ENCODE measurements around the gene KISS1.
A peak's percentile ranks its signal among the peaks of the same experiment; 100 is the strongest.

The KISS1 gene

GRCh38 chr1:204204944-204205343 lies 8.7 kb upstream of the KISS1 start (continued):
- TF ChIP-seq ZNF26 (tag by site-specific recombination; IDR thresholded peaks at IDR 0.05) = no peak
- no peak for TF ChIP-seq ZNF214 (tag by site-specific recombination; IDR thresholded peaks at IDR 0.05; ENCODE audit: borderline replicate concordance)
- TF ChIP-seq ZNF121 (tag by site-specific recombination; IDR thresholded peaks at IDR 0.05) = no peak
- TF ChIP-seq SP3 (tag by site-specific recombination; IDR thresholded peaks at IDR 0.05) = no peak
- no peak for TF ChIP-seq IKZF3 (tag by site-specific recombination; IDR thresholded peaks at IDR 0.05)
- TF ChIP-seq HOXD13 (CRISPR knock-in tag; IDR thresholded peaks at IDR 0.05; ENCODE audit: borderline replicate concordance) = no peak
- no peak for TF ChIP-seq HOXC10 (CRISPR knock-in tag; IDR thresholded peaks at IDR 0.05)

GRCh38 chr1:204203206-204203767 lies 7.0 kb upstream of the KISS1 start:
- H3K36me3 ChIP-seq (ENCODE audit: control insufficient read depth in 2 of 2, insufficient read depth in 1 of 2, low read length in 2 of 2) = no peaks in the 10 kb centered on the region
- H3K4me1 ChIP-seq (ENCODE audit: control insufficient read depth, insufficient read depth, low read length) = no peaks in the 10 kb centered on the region
- H3K9me3 ChIP-seq (ENCODE audit: control insufficient read depth, insufficient read depth, low read depth, low read length) = no peaks in the 10 kb centered on the region
- no peak overlapping the region for H3K27ac ChIP-seq (ENCODE audit: extremely low read depth, low read depth, low read length)
- ChIA-PET POLR2A (interaction anchor here (0.7 kb wide), 1 partner anchor 129 kb away, joined by 4 read pairs; no protein-coding TSS in a partner anchor), CTCF (interaction anchor here (0.6 to 1.1 kb wide), 6 partner anchors 11 to 159 kb away, joined by 3 to 5 read pairs (median 3); partner anchors contain the start of gene GOLT1A)
- H3K4me3 ChIP-seq (ENCODE audit: low read depth, low read length) = no peak overlapping the region
- TF ChIP-seq ZNF341 (tag by site-specific recombination; IDR thresholded peaks at IDR 0.05; ENCODE audit: low read depth) (no peak), GLIS1 (tag by site-specific recombination; IDR thresholded peaks at IDR 0.05) (peak; percentile 45; the same call in 1 of the 2 replicates)

GRCh38 chr1:204202481-204202880 lies 6.2 kb upstream of the KISS1 start:
- Histone ChIP-seq H3K36me3 (ENCODE audit: control insufficient read depth in 2 of 2, insufficient read depth in 1 of 2, low read length in 2 of 2) (no peaks in the 10 kb centered on the region), H3K4me3 (ENCODE audit: low read depth, low read length) (no peak overlapping the region), H3K4me1 (ENCODE audit: control insufficient read depth, insufficient read depth, low read length) (no peaks in the 10 kb centered on the region), H3K9me3 (ENCODE audit: control insufficient read depth, insufficient read depth, low read depth, low read length) (no peaks in the 10 kb centered on the region), H3K27ac (ENCODE audit: extremely low read depth, low read depth, low read length) (no peak overlapping the region)
- POLR2A ChIA-PET = no interaction called here
- TF ChIP-seq ZNF221 (tag by site-specific recombination; IDR thresholded peaks at IDR 0.05; ENCODE audit: borderline replicate concordance) (no peak), PRDM10 (tag by site-specific recombination; IDR thresholded peaks at IDR 0.05) (no peak), KLF7 (tag by site-specific recombination; IDR thresholded peaks at IDR 0.05; ENCODE audit: borderline replicate concordance) (no peak), ZSCAN30 (tag by site-specific recombination; IDR thresholded peaks at IDR 0.05) (no peak), SETDB1 (IDR thresholded peaks at IDR 0.05; ENCODE audit: insufficient read length, low read length) (no peak), ZSCAN23 (tag by site-specific recombination; IDR thresholded peaks at IDR 0.05) (no peak), ZNF114 (tag by site-specific recombination; IDR thresholded peaks at IDR 0.05) (no peak), ZBTB11 (tag by site-specific recombination; conservative IDR thresholded peaks at IDR 0.05; ENCODE audit: low read depth) (no peak), ZNF777 (tag by site-specific recombination; IDR thresholded peaks at IDR 0.05; ENCODE audit: borderline replicate concordance) (no peak), ZNF664 (tag by site-specific recombination; IDR thresholded peaks at IDR 0.05) (no peak), ZNF280D (tag by site-specific recombination; IDR thresholded peaks at IDR 0.05) (no peak)
- CTCF ChIA-PET = interaction anchor here (0.6 to 1.0 kb wide), 2 partner anchors 11 to 17 kb away, joined by 3 read pairs; partner anchors contain the start of gene GOLT1A
